NCI-H226 (cell line): Measurements from ENCODE around the gene B3GNT9.

Experiments
- DNase-seq: peaks from one replicate; pipeline ENCODE4 v3.0.0-alpha.2; 2015

B3GNT9 gene

GRCh38 chr16:67150833-67151396 lies at the start of gene B3GNT9:
B3GNT9 (minus strand) TSS chr16:67150998; CDS start chr16:67150485, 513 bp downstream.
- peak; percentile 78 for DNase-seq

GRCh38 chr16:67200491-67200890 lies 49.7 kb upstream of the B3GNT9 start:
- DNase-seq = no peak

GRCh38 chr16:67199808-67200198 lies 49.0 kb upstream of the B3GNT9 start:
- DNase-seq = no peak

GRCh38 chr16:67199011-67199807 lies 48.4 kb upstream of the B3GNT9 start, which contains the start of gene ELMO3:
ELMO3 (plus strand) TSS chr16:67199131; CDS start chr16:67199327, 196 bp downstream.
- DNase-seq = peak; percentile 44

- peak; percentile 33 for DNase-seq
Measured at GRCh38 chr16:67198238-67198734, 47.5 kb upstream of the B3GNT9 start.

GRCh38 chr16:67197704-67198103 lies 46.9 kb upstream of the B3GNT9 start:
- DNase-seq = no peak

GRCh38 chr16:67196881-67197280 lies 46.1 kb upstream of the B3GNT9 start:
- DNase-seq = no peak

- no peak for DNase-seq
Measured at GRCh38 chr16:67195676-67196075, 44.9 kb upstream of the B3GNT9 start.

- no peak for DNase-seq
Measured at GRCh38 chr16:67194260-67194659, 43.5 kb upstream of the B3GNT9 start.

- no peak for DNase-seq
Measured at GRCh38 chr16:67193536-67193935, 42.7 kb upstream of the B3GNT9 start.

- DNase-seq = no peak
Measured at GRCh38 chr16:67192781-67193361, 42.1 kb upstream of the B3GNT9 start.

GRCh38 chr16:67191995-67192681 lies 41.3 kb upstream of the B3GNT9 start, which contains the start of gene E2F4:
E2F4 (plus strand) TSS chr16:67192155; CDS start chr16:67192228, 73 bp downstream.
- DNase-seq = peak; percentile 89

- no peak for DNase-seq
Measured at GRCh38 chr16:67191411-67191994, 40.7 kb upstream of the B3GNT9 start.

- DNase-seq = no peak
Measured at GRCh38 chr16:67190448-67191399, 39.9 kb upstream of the B3GNT9 start.

- no peak for DNase-seq
Measured at GRCh38 chr16:67190041-67190440, 39.2 kb upstream of the B3GNT9 start, which contains the start of gene EXOC3L1. EXOC3L1 (minus strand) TSS chr16:67190136; CDS start chr16:67189676, 460 bp downstream.

- DNase-seq = no peak
Measured at GRCh38 chr16:67188798-67189197, 38.0 kb upstream of the B3GNT9 start.

- DNase-seq = no peak
Measured at GRCh38 chr16:67188323-67188722, 37.5 kb upstream of the B3GNT9 start.

- no peak for DNase-seq
Measured at GRCh38 chr16:67187175-67187890, 36.5 kb upstream of the B3GNT9 start.

GRCh38 chr16:67186550-67186950 lies 35.8 kb upstream of the B3GNT9 start:
- DNase-seq = peak; percentile 50

- no peak for DNase-seq
Measured at GRCh38 chr16:67185651-67186134, 34.9 kb upstream of the B3GNT9 start.
